Measurements from ENCODE around the gene ZC3H13. TPM values are rescaled to one million over a fixed set of nuclear protein-coding genes. Genes with fewer than 3 reads are reported as not detected.

The ZC3H13 gene
- total and polyA plus RNA-seq, 2 of the 4 experiments (the other 2 are of a cell fraction) = 7.7 to 10.8 TPM

GRCh38 chr13:46004491-46004890 lies 48.1 kb downstream of the ZC3H13 start:
- intact Hi-C loops (cut with micrococcal nuclease) (loop anchor here (5.0 kb wide), 1 partner anchor 47 kb away; no protein-coding TSS in a partner anchor), in situ Hi-C loops (cut with MboI; ENCODE audit: low sequenced_read_pairs) (no loop called here), dilution Hi-C loops (cut with HindIII; ENCODE audit: low sequenced_read_pairs, unreplicated experiment) (no loop called here)
- Histone ChIP-seq H3K4me3 (ENCODE audit: insufficient read depth, low read depth, low read length) (no peak overlapping the region), H2BK15ac (ENCODE audit: low read depth, low read length) (no peak overlapping the region), H3K4me2 (ENCODE audit: low read depth, low read length) (no peak overlapping the region), H4K8ac (ENCODE audit: low read depth in 2 of 2, low read length in 2 of 2) (no peak overlapping the region), H2AFZ (replicated peaks; ENCODE audit: low read length, poor library complexity) (no peak overlapping the region), H3K36me3 (ENCODE audit: control insufficient read depth, insufficient read depth, low read length) (peaks cover 19% of the 10 kb centered on the region), H3K9me1 (ENCODE audit: insufficient read depth, low read length) (0 out of 2 replicates have a peak, but pooled peaks cover 3% of the 10 kb centered on the region), H3K23ac (ENCODE audit: low read depth, low read length) (no peak overlapping the region), H3K4me1 (ENCODE audit: control insufficient read depth, insufficient read depth, low read length) (no peaks in the 10 kb centered on the region), H3K14ac (replicated peaks; ENCODE audit: low read depth, low read length) (no peak overlapping the region), H4K20me1 (ENCODE audit: insufficient read depth, low read length) (no peaks in the 10 kb centered on the region), H3K27me3 (ENCODE audit: control insufficient read depth, insufficient read depth, low read length) (no peaks in the 10 kb centered on the region), H4K5ac (ENCODE audit: low read depth, low read length) (no peak overlapping the region), H3K18ac (ENCODE audit: low read depth, low read length) (no peak overlapping the region), H3K27ac (ENCODE audit: insufficient read depth, low read length) (no peak overlapping the region), H3K79me1 (ENCODE audit: low read depth in 1 of 2, low read length in 2 of 2) (no peaks in the 10 kb centered on the region; a peak in 1 of 4 replicates), H2BK20ac (ENCODE audit: low read depth, low read length) (no peak overlapping the region), H2AK9ac (replicated peaks; ENCODE audit: low read depth, low read length, poor library complexity) (no peak overlapping the region), H2BK120ac (ENCODE audit: low read depth, low read length) (no peak overlapping the region), H2BK5ac (ENCODE audit: low read depth, low read length, poor library complexity, severe bottlenecking) (no peak overlapping the region), H4K91ac (ENCODE audit: insufficient read depth, low read depth, low read length) (no peak overlapping the region), H2AK5ac (ENCODE audit: low read depth, low read length) (no peak overlapping the region), H3K4ac (ENCODE audit: low read depth, low read length) (no peak overlapping the region), H3K9me3 (ENCODE audit: control insufficient read depth, insufficient read depth, low read length) (no peaks in the 10 kb centered on the region), H3K9ac (ENCODE audit: low read depth, low read length) (no peak overlapping the region), H3K56ac (ENCODE audit: extremely low read depth, insufficient read depth, low read length) (no peak overlapping the region)
- no peak for TF ChIP-seq MAZ (IDR thresholded peaks at IDR 0.05; ENCODE audit: borderline replicate concordance, low read depth, low read length)
- no peak for TF ChIP-seq BHLHE40 (IDR thresholded peaks at IDR 0.05; ENCODE audit: low read depth, low read length)
- no peak for TF ChIP-seq CTCF (conservative IDR thresholded peaks at IDR 0.05; ENCODE audit: low read depth, low read length)
- BruUV-seq (replicated peaks) = no TSS peak
- POLR2A ChIA-PET (ENCODE audit: unreplicated experiment) = no interaction called here
- ATAC-seq (ENCODE audit: low read depth) (no peak), DNase-seq (no peak)
- CTCF ChIA-PET = no interaction called here
- WGBS, 2 experiments (ENCODE audit: extremely low coverage in 2 of 2, insufficient read length in 1 of 2) = no CpG with 5 or more reads among the region's 1 CpG

All from IMR-90 (cell line).